Measurements from ENCODE around the gene ZSWIM2. TPM values are rescaled to one million over a fixed set of nuclear protein-coding genes. Genes with fewer than 3 reads are reported as not detected.
"Not testable (repeated sequence)": the region's sequence is repeated elsewhere in the genome, so short reads cannot be mapped to it uniquely, and the experiment has no call there.

Gene ZSWIM2
- total RNA-seq, 2 experiments from 2014 or later: not detected

DNA sequence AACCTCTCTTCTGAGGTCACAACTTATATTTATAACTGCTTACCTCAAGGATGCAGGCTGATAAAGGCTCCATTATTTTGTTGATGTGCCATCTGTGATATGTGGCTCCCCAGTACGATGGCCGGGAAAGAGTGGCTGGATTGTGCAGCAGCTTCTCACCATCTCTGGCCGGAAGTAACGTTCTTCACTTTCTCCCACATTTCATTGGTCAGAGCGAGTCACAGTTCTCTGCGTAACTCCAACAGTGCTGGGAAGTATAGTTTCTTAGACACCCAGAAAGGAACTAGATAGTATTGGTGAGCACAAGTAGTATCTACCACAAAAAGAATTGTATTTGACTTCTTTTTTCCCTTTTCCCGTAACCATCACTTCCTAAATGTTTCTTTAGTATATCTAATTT lies 28.7 kb downstream of the ZSWIM2 start:
- ATAC-seq (no peak), DNase-seq (no peak)
- Mint-ChIP-seq H3K36me3 (no peaks in the 10 kb centered on the region), H3K4me1 (no peaks in the 10 kb centered on the region), H3K27ac (no peak overlapping the region), H3K27me3 (no peaks in the 10 kb centered on the region), H3K9me3 (ENCODE audit: low read depth) (no peaks in the 10 kb centered on the region), H3K4me3 (no peak overlapping the region)
- CTCF ChIA-PET: no interaction called here

DNA sequence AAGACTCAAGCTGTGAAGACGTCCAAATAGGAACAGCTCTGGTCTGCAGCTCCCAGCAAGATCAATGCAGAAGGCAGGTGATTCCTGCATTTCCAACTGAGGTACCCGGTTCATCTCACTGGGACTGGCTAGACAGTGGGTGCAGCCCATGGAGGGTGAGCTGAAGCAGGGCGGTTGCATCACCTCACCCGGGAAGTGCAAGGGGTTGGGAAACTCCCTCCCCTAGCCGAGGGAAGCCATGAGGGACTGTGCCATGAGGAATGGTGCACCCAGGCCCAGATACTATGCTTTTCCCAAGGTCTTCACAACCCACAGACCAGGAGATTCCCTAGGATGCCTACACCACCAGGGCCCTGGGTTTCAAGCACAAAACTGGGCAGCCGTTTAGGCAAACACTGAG lies 37.2 kb downstream of the ZSWIM2 start:
- DNase-seq; H3K4me3 Mint-ChIP-seq; H3K36me3 Mint-ChIP-seq; CTCF ChIA-PET; H3K4me1 Mint-ChIP-seq; H3K27ac Mint-ChIP-seq; ATAC-seq; H3K27me3 Mint-ChIP-seq; H3K9me3 Mint-ChIP-seq (ENCODE audit: low read depth): not testable (repeated sequence)

DNA sequence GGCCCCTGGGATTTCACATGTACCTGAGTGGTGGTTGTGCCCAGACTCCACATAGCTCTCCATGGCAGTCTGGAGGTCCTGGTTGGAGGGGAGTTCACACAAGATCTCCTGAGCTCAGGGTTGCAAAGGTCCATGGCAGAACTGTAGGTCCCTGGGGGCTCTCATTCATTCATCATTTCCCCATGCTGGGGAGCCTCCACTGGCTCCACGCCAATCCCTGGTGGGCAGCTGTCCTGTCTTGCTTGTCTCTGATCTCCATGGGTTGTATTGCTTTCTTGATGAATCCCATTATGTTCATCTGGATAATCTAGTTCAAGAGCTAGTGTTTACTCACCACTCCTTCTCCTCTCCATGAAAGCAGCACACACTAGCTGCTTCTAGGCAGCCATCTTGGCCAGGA lies 42.4 kb downstream of the ZSWIM2 start:
- no peaks in the 10 kb centered on the region for H3K36me3 Mint-ChIP-seq
- H3K4me3 Mint-ChIP-seq: no peak overlapping the region
- CTCF ChIA-PET: no interaction called here
- peaks cover 2% of the 10 kb centered on the region for H3K9me3 Mint-ChIP-seq (ENCODE audit: low read depth)
- no peak overlapping the region for H3K27ac Mint-ChIP-seq
- ATAC-seq: no peak
- H3K4me1 Mint-ChIP-seq: no peaks in the 10 kb centered on the region
- no peaks in the 10 kb centered on the region for H3K27me3 Mint-ChIP-seq
- no peak for DNase-seq

DNA sequence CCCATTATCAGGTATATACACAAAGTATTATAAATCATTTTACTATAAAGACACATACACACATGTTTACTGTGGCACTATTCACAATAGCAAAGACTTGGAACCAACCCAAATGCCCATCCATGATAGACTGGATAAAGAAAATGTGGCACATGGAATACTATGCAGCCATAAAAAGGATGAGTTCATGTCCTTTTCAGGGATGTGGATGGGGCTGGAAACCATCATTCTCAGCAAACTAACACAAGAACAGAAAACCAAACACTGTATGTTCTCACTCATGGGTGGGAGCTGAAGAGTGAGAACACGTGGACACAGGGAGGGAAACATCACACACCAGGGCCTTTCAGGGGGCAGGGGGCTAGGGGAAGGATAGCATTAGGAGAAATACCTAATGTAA lies 50.4 kb downstream of the ZSWIM2 start:
- CTCF ChIA-PET; DNase-seq; H3K4me1 Mint-ChIP-seq; H3K9me3 Mint-ChIP-seq (ENCODE audit: low read depth); H3K27me3 Mint-ChIP-seq; ATAC-seq; H3K27ac Mint-ChIP-seq; H3K4me3 Mint-ChIP-seq; H3K36me3 Mint-ChIP-seq: not testable (repeated sequence)

DNA sequence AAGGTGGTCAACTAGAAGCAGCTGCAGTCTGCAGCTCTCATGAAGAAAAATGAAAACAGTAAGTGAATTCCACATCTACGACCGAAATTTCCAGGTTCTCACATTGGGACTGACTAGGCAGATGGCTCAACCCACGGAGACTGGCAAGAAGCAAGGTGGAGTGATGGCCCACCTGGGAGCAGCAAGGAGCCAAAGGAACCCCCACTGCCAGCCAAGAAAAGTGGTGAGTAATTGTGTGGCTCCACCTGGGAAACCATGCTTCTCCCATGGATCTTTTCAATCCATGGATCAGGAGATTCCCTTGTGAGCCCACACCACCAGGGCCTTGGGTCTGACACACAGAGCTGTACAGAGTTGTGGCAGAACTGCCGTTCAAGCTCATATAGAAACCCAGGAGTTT lies 64.0 kb downstream of the ZSWIM2 start:
- H3K4me3 Mint-ChIP-seq: no peak overlapping the region
- H3K27me3 Mint-ChIP-seq: no peaks in the 10 kb centered on the region
- DNase-seq: no peak
- ATAC-seq: no peak
- no peak overlapping the region for H3K27ac Mint-ChIP-seq
- CTCF ChIA-PET: no interaction called here
- no peaks in the 10 kb centered on the region for H3K4me1 Mint-ChIP-seq
- no peaks in the 10 kb centered on the region for H3K36me3 Mint-ChIP-seq
- peaks cover 7% of the 10 kb centered on the region for H3K9me3 Mint-ChIP-seq (ENCODE audit: low read depth)

DNA sequence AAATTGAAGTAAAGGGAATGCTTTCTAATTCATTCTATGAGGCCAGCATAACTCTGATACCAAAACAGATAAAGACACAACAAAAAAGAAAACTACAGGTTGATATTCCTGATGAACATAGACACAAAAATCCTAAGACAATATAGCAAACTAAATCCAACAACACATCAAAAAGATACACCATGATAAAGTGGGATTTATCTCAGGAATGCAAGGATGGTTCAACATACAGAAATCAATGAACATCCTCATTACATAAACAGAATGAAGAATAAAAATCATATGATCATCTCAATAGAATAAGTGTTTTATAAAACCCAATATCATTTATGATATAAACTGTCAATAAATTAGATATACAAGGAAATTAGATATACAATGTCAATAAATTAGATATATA lies 65.7 kb downstream of the ZSWIM2 start:
- Mint-ChIP-seq H3K27ac (no peak overlapping the region), H3K4me1 (no peaks in the 10 kb centered on the region), H3K4me3 (no peak overlapping the region), H3K36me3 (no peaks in the 10 kb centered on the region), H3K27me3 (no peaks in the 10 kb centered on the region), H3K9me3 (ENCODE audit: low read depth) (peaks cover 7% of the 10 kb centered on the region)
- DNase-seq (no peak), ATAC-seq (no peak)
- CTCF ChIA-PET: no interaction called here

DNA sequence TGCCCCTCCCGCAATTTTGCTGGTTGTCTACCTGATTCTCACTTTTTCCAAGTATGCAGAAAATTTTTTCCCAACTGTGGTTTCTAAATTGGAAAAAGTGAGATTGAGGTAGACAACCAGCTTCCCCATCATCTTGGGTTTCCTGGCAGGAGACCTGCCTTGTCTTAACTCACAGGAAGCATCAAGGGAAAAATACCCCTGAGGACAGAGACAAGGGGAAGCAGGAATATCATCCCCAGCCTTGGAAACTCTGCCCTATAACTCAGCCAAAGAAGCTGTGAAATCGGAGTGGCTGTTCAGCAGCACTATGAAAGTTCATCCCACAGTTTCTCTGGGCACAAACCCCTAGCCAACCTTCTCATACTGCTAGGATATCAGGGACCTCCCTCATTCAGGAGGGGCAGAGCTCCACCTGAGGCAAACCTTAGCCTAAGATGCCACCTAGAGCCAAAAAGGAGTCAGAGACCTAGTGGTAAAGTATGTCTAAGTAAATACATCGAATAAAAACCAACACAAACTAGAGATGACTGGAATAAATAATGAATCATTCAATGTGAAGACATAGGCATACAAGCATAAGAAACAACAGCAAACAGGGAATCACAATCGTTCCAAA lies 68.2 kb downstream of the ZSWIM2 start:
- DNase-seq (no peak), ATAC-seq (no peak)
- Mint-ChIP-seq H3K36me3 (no peaks in the 10 kb centered on the region), H3K9me3 (ENCODE audit: low read depth) (peaks cover 7% of the 10 kb centered on the region), H3K27ac (no peak overlapping the region), H3K27me3 (no peaks in the 10 kb centered on the region), H3K4me3 (no peak overlapping the region), H3K4me1 (no peaks in the 10 kb centered on the region)
- CTCF ChIA-PET: no interaction called here

Other genes with a start within 250 kb of the ZSWIM2 start
- 1 to 10 TPM in 1 of 2 experiments, under 1 TPM in 1; 0.96 to 2.0 TPM for gene FAM171B, start 155.1 kb downstream of the ZSWIM2 start, total RNA-seq

Measured in activated CD8-positive, alpha-beta memory T cell treated with anti-CD3 and anti-CD28 coated beads, Interleukin-2, amount 10 ng/mL, durations not matched to agents 7 days and 5 days (primary cell).